MCF 10A (cell line): ENCODE measurements around the gene ADM. TPM values are rescaled to one million over a fixed set of nuclear protein-coding genes. Genes with fewer than 3 reads are reported as not detected.

Source experiments
- BruUV-seq: library from RNA; stranded (reverse); fragments of 400-500 nt; replicated peaks from 2 replicates; lab custom pipeline; 2021; lab: Mats Ljungman, UMichigan
- CTCF ChIA-PET: fragments of 300-600 bp; sonication (Branson Sonifier 250); formaldehyde crosslinking; extraction: SDS; loops from one replicate; lab custom pipeline; 2021; ENCODE audit warnings: antibody characterized with exemption, inconsistent platforms; lab: Yijun Ruan, JAX
- POLR2A ChIA-PET: fragments of 300-600, 350-650 bp; sonication (Branson Sonifier 250); formaldehyde crosslinking; extraction: SDS; loops from one replicate; lab custom pipeline; 2020; ENCODE audit warnings: antibody characterized with exemption, inconsistent platforms; lab: Yijun Ruan, JAX
- DNase-seq: peaks from one replicate; pipeline ENCODE4 v3.0.0-alpha.2; 2018; ENCODE audit not compliant: unreplicated experiment
- H3K27ac Mint-ChIP-seq: one replicate; pipeline ENCODE4 v1.8.0; 2022; ENCODE audit warnings: mild to moderate bottlenecking, low read depth, mixed read lengths; ENCODE audit not compliant: unreplicated experiment
- H3K27me3 Mint-ChIP-seq: one replicate; pipeline ENCODE4 v1.8.0; 2022; ENCODE audit warnings: mixed read lengths; ENCODE audit not compliant: insufficient read depth, unreplicated experiment
- H3K36me3 Mint-ChIP-seq: one replicate; pipeline ENCODE4 v1.8.0; 2022; ENCODE audit warnings: mild to moderate bottlenecking, moderate library complexity, mixed read lengths; ENCODE audit not compliant: insufficient read depth, unreplicated experiment
- H3K4me1 Mint-ChIP-seq: one replicate; pipeline ENCODE4 v1.8.0; 2022; ENCODE audit warnings: mixed read lengths; ENCODE audit not compliant: insufficient read depth, unreplicated experiment
- H3K4me3 Mint-ChIP-seq: one replicate; pipeline ENCODE4 v1.8.0; 2022; ENCODE audit warnings: mild to moderate bottlenecking, moderate library complexity, mixed read lengths; ENCODE audit not compliant: unreplicated experiment
- H3K9me3 Mint-ChIP-seq: one replicate; pipeline ENCODE4 v1.8.0; 2022; ENCODE audit warnings: mixed read lengths; ENCODE audit not compliant: unreplicated experiment
- intact Hi-C: fragments of 100-400 bp; cut with micrococcal nuclease; formaldehyde crosslinking; loops from 2 replicates; pipeline ENCODE4 v1.14.1; 2022
- total RNA-seq: library from RNA; stranded (reverse); gene quantifications from 2 replicates; pipeline ENCODE4 v1.2.3, GENCODE V29; 2022
- TF ChIP-seq, protein P1 (sequence below): fragments of 200-600 bp; IDR thresholded peaks from one replicate; pipeline ENCODE4 v1.8.0; 2022; ENCODE audit warnings: antibody characterized with exemption, mild to moderate bottlenecking; ENCODE audit not compliant: unreplicated experiment

Gene ADM
- total RNA-seq, 1 experiment from 2014 or later, result 8.7 TPM

DNA sequence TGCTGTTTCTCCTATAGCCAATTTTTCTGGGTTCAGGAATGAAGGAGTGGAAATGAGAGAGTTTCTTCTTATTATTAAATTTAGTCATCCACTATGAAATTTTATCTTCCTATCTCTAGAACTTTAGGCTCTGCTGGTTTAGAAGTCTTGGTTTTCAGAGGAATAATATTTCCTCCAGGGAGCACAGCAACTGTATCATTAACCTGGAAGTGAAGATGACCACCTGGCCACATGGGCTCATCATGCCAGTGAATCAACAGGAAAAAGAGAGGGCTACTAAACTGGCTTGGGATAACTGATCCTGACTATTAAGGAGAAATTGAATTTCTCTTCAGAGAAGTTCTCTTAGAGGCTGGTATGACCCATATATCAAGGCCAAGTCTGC lies 44.4 kb downstream of the ADM start:
- intact Hi-C loops, result no loop called here
- no TSS peak for BruUV-seq
- Mint-ChIP-seq H3K4me1 (peaks cover 17% of the 10 kb centered on the region), H3K9me3 (no peaks in the 10 kb centered on the region), H3K36me3 (no peaks in the 10 kb centered on the region), H3K27ac (no peak overlapping the region), H3K27me3 (no peaks in the 10 kb centered on the region), H3K4me3 (no peak overlapping the region)
- CTCF ChIA-PET, result interaction anchor here (1.3 kb wide), 1 partner anchor 168 kb away, joined by 3 read pairs; no protein-coding TSS in a partner anchor
- POLR2A ChIA-PET, result no interaction called here
- TF ChIP-seq, protein P1, sequence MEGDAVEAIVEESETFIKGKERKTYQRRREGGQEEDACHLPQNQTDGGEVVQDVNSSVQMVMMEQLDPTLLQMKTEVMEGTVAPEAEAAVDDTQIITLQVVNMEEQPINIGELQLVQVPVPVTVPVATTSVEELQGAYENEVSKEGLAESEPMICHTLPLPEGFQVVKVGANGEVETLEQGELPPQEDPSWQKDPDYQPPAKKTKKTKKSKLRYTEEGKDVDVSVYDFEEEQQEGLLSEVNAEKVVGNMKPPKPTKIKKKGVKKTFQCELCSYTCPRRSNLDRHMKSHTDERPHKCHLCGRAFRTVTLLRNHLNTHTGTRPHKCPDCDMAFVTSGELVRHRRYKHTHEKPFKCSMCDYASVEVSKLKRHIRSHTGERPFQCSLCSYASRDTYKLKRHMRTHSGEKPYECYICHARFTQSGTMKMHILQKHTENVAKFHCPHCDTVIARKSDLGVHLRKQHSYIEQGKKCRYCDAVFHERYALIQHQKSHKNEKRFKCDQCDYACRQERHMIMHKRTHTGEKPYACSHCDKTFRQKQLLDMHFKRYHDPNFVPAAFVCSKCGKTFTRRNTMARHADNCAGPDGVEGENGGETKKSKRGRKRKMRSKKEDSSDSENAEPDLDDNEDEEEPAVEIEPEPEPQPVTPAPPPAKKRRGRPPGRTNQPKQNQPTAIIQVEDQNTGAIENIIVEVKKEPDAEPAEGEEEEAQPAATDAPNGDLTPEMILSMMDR, result no peak
- DNase-seq, result no peak

DNA sequence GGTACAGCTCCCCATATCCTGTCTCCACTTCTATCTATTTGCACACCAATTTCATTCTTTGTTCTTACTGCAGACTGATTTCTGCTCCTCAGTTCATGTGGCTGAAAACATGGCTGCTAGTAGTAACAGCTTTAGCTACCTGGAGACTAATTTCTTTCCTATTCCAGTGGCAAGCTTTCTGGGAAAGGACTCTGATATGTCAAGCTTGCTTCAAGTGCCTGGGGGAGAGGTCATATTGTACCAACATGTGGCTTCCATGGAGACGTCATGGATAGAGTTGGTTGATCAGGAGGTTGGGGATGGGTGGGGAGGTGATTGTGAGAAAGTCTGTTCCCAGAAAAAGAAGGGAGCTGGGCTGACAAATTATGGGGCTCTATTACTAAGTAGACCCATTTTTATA lies 44.9 kb downstream of the ADM start:
- H3K36me3 Mint-ChIP-seq, result no peaks in the 10 kb centered on the region
- no peak overlapping the region for H3K4me3 Mint-ChIP-seq
- POLR2A ChIA-PET, result no interaction called here
- intact Hi-C loops, result no loop called here
- H3K27me3 Mint-ChIP-seq, result no peaks in the 10 kb centered on the region
- no peak for DNase-seq
- CTCF ChIA-PET, result interaction anchor here (1.0 to 1.3 kb wide), 2 partner anchors 17 to 168 kb away, joined by 3 to 4 read pairs; no protein-coding TSS in a partner anchor
- no peak overlapping the region for H3K27ac Mint-ChIP-seq
- H3K9me3 Mint-ChIP-seq, result no peaks in the 10 kb centered on the region
- TF ChIP-seq, protein P1, result no peak
- no TSS peak for BruUV-seq
- H3K4me1 Mint-ChIP-seq, result peaks cover 22% of the 10 kb centered on the region

- H3K4me3 Mint-ChIP-seq, result no peak overlapping the region
- H3K27me3 Mint-ChIP-seq, result no peaks in the 10 kb centered on the region
- TF ChIP-seq, protein P1, result no peak
- DNase-seq, result peak; percentile 75
- no peaks in the 10 kb centered on the region for H3K36me3 Mint-ChIP-seq
- ChIA-PET POLR2A (no interaction called here), CTCF (interaction anchor here (1.0 to 1.3 kb wide), 2 partner anchors 16 to 169 kb away, joined by 3 to 4 read pairs; no protein-coding TSS in a partner anchor)
- BruUV-seq, result no TSS peak
- no peak overlapping the region for H3K27ac Mint-ChIP-seq
- intact Hi-C loops, result no loop called here
- H3K4me1 Mint-ChIP-seq, result peaks cover 27% of the 10 kb centered on the region
- H3K9me3 Mint-ChIP-seq, result no peaks in the 10 kb centered on the region
Measured at GRCh38 chr11:10350334-10350733, 45.5 kb downstream of the ADM start.

DNA sequence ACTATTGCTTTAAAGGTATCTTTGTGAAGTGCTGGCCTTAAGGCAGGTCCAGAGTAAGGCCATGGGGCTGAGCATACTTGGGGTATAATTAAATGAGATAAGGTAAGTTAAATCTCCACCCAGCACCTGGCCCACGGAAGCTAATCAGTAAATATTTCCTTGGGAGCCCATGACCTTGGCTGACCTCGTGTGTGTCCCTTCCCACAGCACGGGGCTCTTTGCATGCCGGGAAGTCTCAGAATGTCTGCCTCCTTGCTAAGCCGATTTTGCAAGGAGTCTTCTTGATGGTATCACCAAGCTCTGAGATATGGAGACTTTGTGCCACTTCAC lies 46.5 kb downstream of the ADM start:
- no peak overlapping the region for H3K27ac Mint-ChIP-seq
- intact Hi-C loops, result no loop called here

More for the DNA sequence above, 46.5 kb downstream of the ADM start:
- H3K9me3 Mint-ChIP-seq, result no peaks in the 10 kb centered on the region
- no peak for DNase-seq
- peaks cover 34% of the 10 kb centered on the region for H3K4me1 Mint-ChIP-seq
- POLR2A ChIA-PET, result no interaction called here
- H3K36me3 Mint-ChIP-seq, result no peaks in the 10 kb centered on the region
- H3K27me3 Mint-ChIP-seq, result no peaks in the 10 kb centered on the region
- BruUV-seq, result no TSS peak
- CTCF ChIA-PET, result interaction anchor here (0.6 to 0.7 kb wide), 3 partner anchors 143 to 384 kb away, joined by 3 read pairs; no protein-coding TSS in a partner anchor
- H3K4me3 Mint-ChIP-seq, result no peak overlapping the region
- TF ChIP-seq, protein P1, result no peak
